Activated CD8-positive, alpha-beta memory T cell treated with anti-CD3 and anti-CD28 coated beads, Interleukin-2, amount 10 ng/mL, durations not matched to agents 7 days and 5 days (primary cell): ENCODE data around the gene NDUFB11. TPM values are rescaled to one million over a fixed set of nuclear protein-coding genes. Genes with fewer than 3 reads are reported as not detected.
A peak's percentile ranks its signal among the peaks of the same experiment; 100 is the strongest.

ENCODE experiments used
- ATAC-seq: fragments of 150-1000 bp; cut with Tn5 transposase; one replicate; pipeline ENCODE4 v1.10.0; 2021; ENCODE audit warnings: moderate library complexity
- CTCF ChIA-PET: fragments of 350-600 bp; sonication (Branson Sonifier 250); formaldehyde crosslinking; loops from one replicate; lab custom pipeline; 2021; ENCODE audit warnings: antibody characterized with exemption; lab: Charles Lee
- DNase-seq: peaks from one replicate; pipeline ENCODE4 v3.0.0-alpha.2; 2020
- H3K27ac Mint-ChIP-seq: one replicate; pipeline ENCODE4 v1.8.0; 2021; ENCODE audit warnings: mild to moderate bottlenecking, mixed read lengths
- H3K27me3 Mint-ChIP-seq: one replicate; pipeline ENCODE4 v1.8.0; 2021; ENCODE audit warnings: mixed read lengths
- H3K36me3 Mint-ChIP-seq: one replicate; pipeline ENCODE4 v1.8.0; 2021; ENCODE audit warnings: mild to moderate bottlenecking, mixed read lengths
- H3K4me1 Mint-ChIP-seq: one replicate; pipeline ENCODE4 v1.8.0; 2021; ENCODE audit warnings: mixed read lengths
- H3K4me3 Mint-ChIP-seq: one replicate; pipeline ENCODE4 v1.8.0; 2021; ENCODE audit warnings: mild to moderate bottlenecking, moderate library complexity, mixed read lengths
- H3K9me3 Mint-ChIP-seq: one replicate; pipeline ENCODE4 v1.8.0; 2022; ENCODE audit warnings: low read depth, mixed read lengths
- total RNA-seq, 2 experiments: library from RNA; stranded (reverse); gene quantifications; one replicate each; pipeline ENCODE4 v1.2.3, GENCODE V29; 2021

NDUFB11 gene
- total RNA-seq, 2 experiments from 2014 or later: 82.7 to 97.6 TPM

GRCh38 chrX:47170861-47171692 lies 26.6 kb upstream of the NDUFB11 start:
- DNase-seq (no peak), ATAC-seq (no peak)
- Mint-ChIP-seq H3K4me1 (peaks cover 1% of the 10 kb centered on the region), H3K9me3 (no peaks in the 10 kb centered on the region), H3K27ac (no peak overlapping the region), H3K36me3 (peaks cover 4% of the 10 kb centered on the region), H3K4me3 (no peak overlapping the region), H3K27me3 (no peaks in the 10 kb centered on the region)
- CTCF ChIA-PET: no interaction called here

GRCh38 chrX:47169726-47170515 lies 25.4 kb upstream of the NDUFB11 start:
- Mint-ChIP-seq H3K36me3 (peaks cover 4% of the 10 kb centered on the region), H3K4me3 (no peak overlapping the region), H3K27me3 (no peaks in the 10 kb centered on the region), H3K9me3 (no peaks in the 10 kb centered on the region), H3K4me1 (peaks cover 1% of the 10 kb centered on the region), H3K27ac (no peak overlapping the region)
- CTCF ChIA-PET: no interaction called here
- no peak for ATAC-seq
- no peak for DNase-seq

- no peaks in the 10 kb centered on the region for H3K27me3 Mint-ChIP-seq
- peaks cover 10% of the 10 kb centered on the region for H3K36me3 Mint-ChIP-seq
- no peak for ATAC-seq
- peaks cover 1% of the 10 kb centered on the region for H3K4me1 Mint-ChIP-seq
- CTCF ChIA-PET: no interaction called here
- no peak for DNase-seq
- H3K4me3 Mint-ChIP-seq: no peak overlapping the region
- H3K27ac Mint-ChIP-seq: no peak overlapping the region
- H3K9me3 Mint-ChIP-seq: no peaks in the 10 kb centered on the region
These were observed 24.8 kb upstream of the NDUFB11 start for GRCh38 chrX:47169273-47169672.

GRCh38 chrX:47168495-47169073 lies 24.1 kb upstream of the NDUFB11 start:
- Mint-ChIP-seq H3K36me3 (peaks cover 10% of the 10 kb centered on the region), H3K9me3 (no peaks in the 10 kb centered on the region), H3K27me3 (no peaks in the 10 kb centered on the region), H3K4me1 (peaks cover 1% of the 10 kb centered on the region), H3K4me3 (no peak overlapping the region), H3K27ac (peak overlapping the region; percentile 5)
- no peak for ATAC-seq
- CTCF ChIA-PET: no interaction called here
- DNase-seq: no peak

- no peak overlapping the region for H3K27ac Mint-ChIP-seq
- ATAC-seq: no peak
- CTCF ChIA-PET: no interaction called here
- peaks cover 17% of the 10 kb centered on the region for H3K36me3 Mint-ChIP-seq
- no peaks in the 10 kb centered on the region for H3K27me3 Mint-ChIP-seq
- H3K9me3 Mint-ChIP-seq: no peaks in the 10 kb centered on the region
- no peak for DNase-seq
- H3K4me1 Mint-ChIP-seq: peaks cover 1% of the 10 kb centered on the region
- H3K4me3 Mint-ChIP-seq: no peak overlapping the region
These were observed 21.6 kb upstream of the NDUFB11 start for GRCh38 chrX:47166126-47166525.

- Mint-ChIP-seq H3K4me1 (peaks cover 4% of the 10 kb centered on the region), H3K36me3 (peaks cover 19% of the 10 kb centered on the region), H3K27me3 (no peaks in the 10 kb centered on the region), H3K4me3 (no peak overlapping the region), H3K27ac (no peak overlapping the region), H3K9me3 (no peaks in the 10 kb centered on the region)
- no peak for ATAC-seq
- no peak for DNase-seq
- CTCF ChIA-PET: no interaction called here
These were observed 19.9 kb upstream of the NDUFB11 start for GRCh38 chrX:47164420-47164819.

- Mint-ChIP-seq H3K9me3 (no peaks in the 10 kb centered on the region), H3K4me1 (peaks cover 4% of the 10 kb centered on the region), H3K36me3 (peaks cover 24% of the 10 kb centered on the region), H3K27ac (no peak overlapping the region), H3K4me3 (no peak overlapping the region), H3K27me3 (no peaks in the 10 kb centered on the region)
- DNase-seq (no peak), ATAC-seq (no peak)
- CTCF ChIA-PET: interaction anchor here (1.4 kb wide), 1 partner anchor 18 kb away, joined by 3 read pairs; the partner anchor contains the start of gene RBM10
These were observed 18.6 kb upstream of the NDUFB11 start for GRCh38 chrX:47162927-47163583.

GRCh38 chrX:47160781-47161180 lies 16.3 kb upstream of the NDUFB11 start:
- CTCF ChIA-PET: no interaction called here
- Mint-ChIP-seq H3K4me1 (peaks cover 3% of the 10 kb centered on the region), H3K27ac (no peak overlapping the region), H3K27me3 (no peaks in the 10 kb centered on the region), H3K9me3 (no peaks in the 10 kb centered on the region), H3K36me3 (peaks cover 39% of the 10 kb centered on the region), H3K4me3 (no peak overlapping the region)
- ATAC-seq: no peak
- DNase-seq: no peak

GRCh38 chrX:47158781-47159180 lies 14.3 kb upstream of the NDUFB11 start:
- CTCF ChIA-PET: no interaction called here
- no peaks in the 10 kb centered on the region for H3K9me3 Mint-ChIP-seq
- H3K4me1 Mint-ChIP-seq: peaks cover 3% of the 10 kb centered on the region
- H3K4me3 Mint-ChIP-seq: no peak overlapping the region
- H3K27me3 Mint-ChIP-seq: no peaks in the 10 kb centered on the region
- ATAC-seq: no peak
- H3K27ac Mint-ChIP-seq: no peak overlapping the region
- H3K36me3 Mint-ChIP-seq: peaks cover 41% of the 10 kb centered on the region
- no peak for DNase-seq

- no peaks in the 10 kb centered on the region for H3K27me3 Mint-ChIP-seq
- ATAC-seq (no peak), DNase-seq (no peak)
- no peak overlapping the region for H3K27ac Mint-ChIP-seq
- H3K9me3 Mint-ChIP-seq: no peaks in the 10 kb centered on the region
- CTCF ChIA-PET: no interaction called here
- H3K4me1 Mint-ChIP-seq: peaks cover 3% of the 10 kb centered on the region
- peaks cover 45% of the 10 kb centered on the region for H3K36me3 Mint-ChIP-seq
- H3K4me3 Mint-ChIP-seq: no peak overlapping the region
These were observed 13.6 kb upstream of the NDUFB11 start for GRCh38 chrX:47158131-47158530.

GRCh38 chrX:47156611-47157520 lies 12.4 kb upstream of the NDUFB11 start:
- Mint-ChIP-seq H3K4me1 (peaks cover 3% of the 10 kb centered on the region), H3K27ac (no peak overlapping the region), H3K36me3 (peaks cover 39% of the 10 kb centered on the region), H3K4me3 (no peak overlapping the region), H3K27me3 (no peaks in the 10 kb centered on the region), H3K9me3 (no peaks in the 10 kb centered on the region)
- CTCF ChIA-PET: no interaction called here
- ATAC-seq: no peak
- DNase-seq: no peak

- DNase-seq (no peak), ATAC-seq (no peak)
- no peak overlapping the region for H3K27ac Mint-ChIP-seq
- H3K27me3 Mint-ChIP-seq: no peaks in the 10 kb centered on the region
- peaks cover 45% of the 10 kb centered on the region for H3K36me3 Mint-ChIP-seq
- CTCF ChIA-PET: no interaction called here
- H3K4me1 Mint-ChIP-seq: peaks cover 19% of the 10 kb centered on the region
- no peaks in the 10 kb centered on the region for H3K9me3 Mint-ChIP-seq
- H3K4me3 Mint-ChIP-seq: no peak overlapping the region
These were observed 6.9 kb upstream of the NDUFB11 start for GRCh38 chrX:47151435-47151834.
